Breast epithelium (tissue), 3 donors: ENCODE data around the gene ESRRA.

Experiments used
- POLR2AphosphoS5 ChIP-seq, 3 donors: sonication (generic); formaldehyde crosslinking; IDR thresholded peaks; one replicate each; pipeline ENCODE4 v1.6.1; 2017; ENCODE audit warnings: antibody characterized with exemption in 3 of 3
- TF ChIP-seq, protein P1 (sequence below), 3 donors: fragments of 450-650 bp; IDR thresholded peaks; one replicate each; pipeline ENCODE4 v1.5.1; 2016 to 2017; ENCODE audit warnings: antibody characterized with exemption in 3 of 3, mild to moderate bottlenecking in 3 of 3, moderate library complexity in 3 of 3

DNA sequence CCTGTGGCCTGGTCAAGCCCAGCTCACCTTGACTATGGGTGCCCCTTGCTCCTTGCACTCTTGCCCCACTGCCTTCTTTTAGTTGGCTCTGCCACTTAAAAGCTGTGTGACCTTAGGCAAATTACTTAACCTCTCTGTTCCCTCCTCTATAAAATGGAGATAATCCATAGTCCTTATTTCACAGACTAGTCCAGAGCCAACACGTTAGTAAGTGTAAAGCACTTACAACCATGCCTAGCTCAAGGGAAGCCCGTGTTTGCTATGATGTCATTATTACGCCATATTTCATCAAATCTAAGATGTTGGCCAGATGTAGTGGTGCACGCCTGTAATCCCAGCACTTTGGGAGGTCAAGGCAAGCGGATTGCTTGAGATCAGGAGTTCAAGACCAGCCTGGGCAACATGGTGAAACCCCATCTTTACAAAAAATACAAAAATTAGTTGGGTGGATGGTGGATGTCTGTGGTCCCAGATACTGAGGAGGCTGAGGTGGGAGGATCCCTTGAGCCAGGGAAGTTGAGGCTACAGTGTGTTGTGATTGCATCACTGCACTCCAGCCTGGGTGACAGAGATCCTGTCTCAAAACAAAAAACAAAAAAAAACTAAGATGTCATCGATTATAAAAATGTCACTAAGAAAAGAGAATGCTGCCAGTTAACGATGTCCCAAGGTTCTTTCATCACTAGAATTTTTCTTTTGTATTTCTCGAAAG is 32.4 kb downstream of the ESRRA start:
- TF ChIP-seq, protein P1, sequence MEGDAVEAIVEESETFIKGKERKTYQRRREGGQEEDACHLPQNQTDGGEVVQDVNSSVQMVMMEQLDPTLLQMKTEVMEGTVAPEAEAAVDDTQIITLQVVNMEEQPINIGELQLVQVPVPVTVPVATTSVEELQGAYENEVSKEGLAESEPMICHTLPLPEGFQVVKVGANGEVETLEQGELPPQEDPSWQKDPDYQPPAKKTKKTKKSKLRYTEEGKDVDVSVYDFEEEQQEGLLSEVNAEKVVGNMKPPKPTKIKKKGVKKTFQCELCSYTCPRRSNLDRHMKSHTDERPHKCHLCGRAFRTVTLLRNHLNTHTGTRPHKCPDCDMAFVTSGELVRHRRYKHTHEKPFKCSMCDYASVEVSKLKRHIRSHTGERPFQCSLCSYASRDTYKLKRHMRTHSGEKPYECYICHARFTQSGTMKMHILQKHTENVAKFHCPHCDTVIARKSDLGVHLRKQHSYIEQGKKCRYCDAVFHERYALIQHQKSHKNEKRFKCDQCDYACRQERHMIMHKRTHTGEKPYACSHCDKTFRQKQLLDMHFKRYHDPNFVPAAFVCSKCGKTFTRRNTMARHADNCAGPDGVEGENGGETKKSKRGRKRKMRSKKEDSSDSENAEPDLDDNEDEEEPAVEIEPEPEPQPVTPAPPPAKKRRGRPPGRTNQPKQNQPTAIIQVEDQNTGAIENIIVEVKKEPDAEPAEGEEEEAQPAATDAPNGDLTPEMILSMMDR (IDR thresholded peaks at IDR 0.05), result no peak
- TF ChIP-seq POLR2AphosphoS5 (IDR thresholded peaks at IDR 0.05), result no peak
